HG02870 (cell line): ENCODE measurements around the gene PRRG2.

Experiments
- ATAC-seq: cut with Tn5 transposase; IDR thresholded peaks from one replicate; pipeline ENCODE4 v1.9.1; 2021; ENCODE audit warnings: mild to moderate bottlenecking, moderate library complexity; ENCODE audit not compliant: unreplicated experiment

PRRG2 gene

DNA sequence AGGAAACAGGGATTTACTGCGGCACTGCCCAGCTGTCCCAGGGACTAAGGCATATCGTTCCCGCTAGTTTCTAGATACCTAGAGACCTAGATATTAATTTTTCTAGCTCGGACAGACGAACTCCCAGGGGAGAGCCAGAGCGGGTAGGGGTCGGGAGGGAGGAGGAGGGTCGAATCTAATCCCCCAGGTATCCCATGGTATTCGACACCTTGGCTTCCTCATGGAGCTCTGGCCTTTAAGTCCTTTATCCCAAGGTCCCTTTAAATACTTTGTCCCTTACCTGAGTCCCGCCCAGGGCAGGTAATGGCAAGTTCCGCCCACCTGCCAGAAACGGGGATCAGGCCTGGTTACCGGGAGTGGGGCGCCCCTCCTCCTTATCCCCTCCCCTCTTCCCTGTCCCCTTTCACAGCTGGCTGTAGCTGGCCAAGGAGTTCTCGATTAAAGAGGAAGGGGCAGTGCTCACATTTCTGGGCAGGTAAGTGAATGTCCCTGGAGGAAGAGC, at the start of gene PRRG2:
PRRG2 (plus strand) TSS at position 310 of the 502 bp plus-strand sequence. CDS start 1,904 bp downstream, outside the sequence.
- no peak for ATAC-seq

DNA sequence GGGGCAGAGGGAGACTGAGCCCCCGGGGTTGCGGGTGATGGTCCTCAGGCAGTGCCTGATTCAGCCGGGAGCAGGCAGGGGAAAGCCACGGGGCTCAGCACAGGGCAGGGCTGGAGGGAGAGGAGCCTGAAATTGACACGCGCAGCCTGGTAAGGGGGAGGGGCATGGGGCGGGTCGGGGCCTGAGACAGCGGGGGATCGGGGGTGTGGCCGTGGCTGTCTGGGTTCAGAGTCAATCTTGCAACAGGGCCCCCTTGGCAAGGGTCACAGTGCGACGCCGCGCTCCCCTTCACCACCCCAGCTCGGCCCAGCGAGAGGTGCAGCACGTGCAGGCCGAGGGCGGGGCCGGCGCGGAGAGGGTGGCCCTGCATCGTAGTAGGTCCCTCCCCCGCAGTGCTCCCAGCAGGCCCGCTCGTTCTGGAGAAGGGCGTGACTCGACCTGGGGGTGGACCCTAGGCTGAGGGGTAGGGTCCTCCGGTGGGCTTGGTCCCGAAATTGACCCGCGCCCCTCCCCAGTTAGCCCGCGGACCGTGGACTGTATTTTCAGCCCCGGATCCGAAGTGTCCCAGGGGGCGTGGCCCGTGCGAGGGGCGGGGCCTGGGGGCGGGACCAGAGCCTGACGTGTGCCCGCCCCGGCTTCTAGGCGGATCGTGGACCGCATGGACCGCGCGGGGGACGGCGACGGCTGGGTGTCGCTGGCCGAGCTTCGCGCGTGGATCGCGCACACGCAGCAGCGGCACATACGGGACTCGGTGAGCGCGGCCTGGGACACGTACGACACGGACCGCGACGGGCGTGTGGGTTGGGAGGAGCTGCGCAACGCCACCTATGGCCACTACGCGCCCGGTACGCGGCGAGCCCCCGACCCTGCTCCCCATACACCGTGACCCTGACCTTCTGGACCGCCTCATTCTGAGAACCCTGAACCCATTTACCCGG, 47.3 kb upstream of the PRRG2 start:
- no peak for ATAC-seq

DNA sequence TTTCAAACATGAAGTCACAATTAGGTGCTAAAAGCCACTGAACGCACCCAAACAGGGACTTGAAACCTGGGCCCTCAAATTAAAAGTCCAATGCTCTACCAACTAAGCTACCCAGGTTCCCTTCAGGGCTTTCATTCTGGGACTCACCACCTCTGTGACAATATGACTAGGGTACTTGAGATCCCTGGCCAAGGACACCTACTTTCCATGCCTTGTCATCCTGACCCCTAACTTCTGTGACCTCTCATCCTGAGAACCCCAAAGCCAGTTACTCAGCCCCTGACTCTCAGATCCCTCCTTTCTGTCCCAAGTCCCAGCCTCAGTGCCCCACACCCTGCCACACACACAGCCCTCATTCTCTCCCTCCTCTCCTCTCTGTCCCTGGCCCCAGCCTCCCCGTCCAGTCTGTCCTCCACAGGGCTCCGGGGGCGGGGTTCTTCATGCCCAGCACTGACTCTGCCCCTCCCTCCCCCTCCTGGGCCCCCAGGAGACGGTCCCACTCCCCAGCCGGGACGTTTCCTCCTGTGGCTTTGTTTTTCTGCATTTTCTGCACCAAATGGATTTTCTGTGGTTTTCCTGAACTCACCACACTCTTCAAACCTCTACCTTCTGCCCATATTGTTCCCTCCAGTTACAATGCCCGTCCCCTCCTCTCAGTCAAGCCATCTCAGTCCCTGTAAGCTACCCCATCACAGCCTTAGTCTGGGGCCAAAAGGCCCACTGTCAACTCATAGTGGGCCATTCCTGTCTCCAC, 46.3 kb upstream of the PRRG2 start:
- no peak for ATAC-seq

DNA sequence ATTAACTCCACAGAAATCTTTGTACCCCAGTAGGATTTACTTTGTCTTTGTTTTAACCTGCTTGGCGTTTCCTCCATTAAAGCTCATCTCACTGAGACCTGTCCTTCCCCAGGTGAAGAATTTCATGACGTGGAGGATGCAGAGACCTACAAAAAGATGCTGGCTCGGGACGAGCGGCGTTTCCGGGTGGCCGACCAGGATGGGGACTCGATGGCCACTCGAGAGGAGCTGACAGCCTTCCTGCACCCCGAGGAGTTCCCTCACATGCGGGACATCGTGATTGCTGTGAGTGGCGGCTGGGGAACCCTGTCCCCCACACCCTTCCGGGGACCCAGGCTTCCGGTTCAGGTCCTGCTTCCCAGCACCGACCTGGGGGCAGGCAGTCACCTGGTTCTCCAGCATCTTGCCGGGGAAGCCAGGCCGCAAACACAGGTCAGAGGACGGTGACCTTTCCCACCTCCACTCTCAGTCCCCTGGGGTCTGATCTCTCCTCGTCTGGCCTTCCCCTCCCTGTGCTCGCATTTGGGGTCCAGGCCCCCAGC, 44.1 kb upstream of the PRRG2 start:
- ATAC-seq = no peak

DNA sequence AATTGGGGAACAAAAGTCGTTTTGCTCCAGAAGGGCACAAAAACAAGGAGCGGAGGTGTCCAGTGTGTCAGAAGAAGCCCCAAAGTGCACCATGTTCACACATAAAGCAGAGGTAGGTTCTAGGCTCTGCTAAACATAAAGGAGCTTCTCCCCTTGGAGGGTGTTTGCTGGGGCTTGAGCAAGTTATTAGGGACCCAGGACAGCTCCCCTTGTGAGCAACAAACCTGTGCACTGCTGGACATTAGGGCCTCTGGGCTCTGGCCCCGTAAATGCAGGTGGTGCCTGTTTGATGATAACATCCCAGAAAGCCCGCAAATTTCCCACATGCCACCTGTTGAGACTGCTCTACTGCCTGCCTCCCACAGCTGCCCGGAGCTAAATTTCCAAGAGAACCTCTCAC, 42.5 kb upstream of the PRRG2 start:
- no peak for ATAC-seq

DNA sequence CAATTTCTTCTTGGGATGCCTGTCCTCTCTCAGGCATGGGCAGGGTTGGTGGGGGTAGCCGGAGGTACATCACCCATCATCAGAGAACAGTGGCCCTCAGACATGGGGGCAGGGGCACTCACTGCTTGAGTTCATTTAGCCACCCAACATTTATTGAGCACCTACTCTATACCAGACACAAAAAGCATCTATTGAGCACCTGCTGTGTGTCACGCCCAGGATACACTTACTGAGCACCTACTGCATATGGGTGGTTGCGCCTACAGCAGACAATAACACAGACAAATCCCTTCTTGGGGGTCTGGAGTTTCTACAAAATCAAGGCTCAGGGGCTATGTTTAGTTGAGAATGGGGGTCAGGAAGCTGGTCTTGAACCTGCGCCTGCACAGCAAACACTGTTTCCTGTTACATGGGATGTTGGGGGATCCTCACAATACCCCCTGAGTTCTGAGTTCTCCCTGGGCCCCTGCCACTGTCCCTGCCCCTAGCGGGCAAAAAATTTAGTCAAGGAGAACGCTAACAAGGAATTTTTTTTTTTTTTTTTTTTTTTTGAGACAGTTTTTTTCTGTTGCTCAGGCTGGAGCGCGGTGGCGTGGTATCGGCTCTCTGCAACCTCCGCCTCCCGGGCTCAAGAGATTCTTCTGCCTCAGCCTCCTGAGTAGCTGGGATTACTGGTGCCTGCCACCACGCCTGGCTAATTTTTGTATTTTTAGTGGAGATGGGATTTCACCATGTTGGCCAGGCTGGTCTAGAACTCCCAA, 41.7 kb upstream of the PRRG2 start:
- no peak for ATAC-seq

DNA sequence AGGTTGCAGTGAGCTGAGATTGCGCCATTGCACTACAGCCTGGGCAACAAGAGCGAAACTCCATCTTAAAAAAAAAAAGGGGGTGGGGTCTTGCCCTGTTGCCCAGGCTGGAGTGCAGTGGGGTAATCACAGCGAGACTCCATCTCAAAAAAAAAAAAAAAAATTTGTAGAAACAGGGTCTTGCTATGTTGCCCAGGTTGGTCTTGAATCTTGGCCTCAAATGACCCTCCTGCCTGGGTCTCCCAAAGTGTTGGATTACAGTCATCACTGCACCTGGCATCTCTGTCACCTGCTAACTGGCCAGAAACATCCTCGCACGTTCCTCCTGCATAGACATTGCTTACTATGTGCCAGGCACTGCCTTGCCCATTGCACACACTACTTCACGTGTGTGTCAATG, 39.2 kb upstream of the PRRG2 start:
- no peak for ATAC-seq

DNA sequence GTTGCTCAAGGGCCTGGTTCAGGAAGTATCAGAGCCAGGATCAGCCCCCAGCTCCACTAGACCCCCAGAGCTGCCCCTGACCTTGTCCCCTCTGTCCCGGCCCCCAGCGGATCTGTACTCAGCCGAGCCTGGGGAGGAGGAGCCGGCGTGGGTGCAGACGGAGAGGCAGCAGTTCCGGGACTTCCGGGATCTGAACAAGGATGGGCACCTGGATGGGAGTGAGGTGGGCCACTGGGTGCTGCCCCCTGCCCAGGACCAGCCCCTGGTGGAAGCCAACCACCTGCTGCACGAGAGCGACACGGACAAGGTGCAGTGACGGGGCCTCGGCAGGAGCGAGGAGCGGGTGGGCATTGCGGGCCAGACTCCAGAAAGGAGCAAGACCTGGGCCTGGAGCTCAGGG, 38.7 kb upstream of the PRRG2 start:
- ATAC-seq = no peak

DNA sequence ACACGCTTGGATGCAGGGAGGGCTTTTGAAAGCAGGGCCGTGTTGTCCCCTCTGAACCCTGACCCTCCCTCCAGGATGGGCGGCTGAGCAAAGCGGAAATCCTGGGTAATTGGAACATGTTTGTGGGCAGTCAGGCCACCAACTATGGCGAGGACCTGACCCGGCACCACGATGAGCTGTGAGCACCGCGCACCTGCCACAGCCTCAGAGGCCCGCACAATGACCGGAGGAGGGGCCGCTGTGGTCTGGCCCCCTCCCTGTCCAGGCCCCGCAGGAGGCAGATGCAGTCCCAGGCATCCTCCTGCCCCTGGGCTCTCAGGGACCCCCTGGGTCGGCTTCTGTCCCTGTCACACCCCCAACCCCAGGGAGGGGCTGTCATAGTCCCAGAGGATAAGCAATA, 38.1 kb upstream of the PRRG2 start:
- ATAC-seq = no peak

DNA sequence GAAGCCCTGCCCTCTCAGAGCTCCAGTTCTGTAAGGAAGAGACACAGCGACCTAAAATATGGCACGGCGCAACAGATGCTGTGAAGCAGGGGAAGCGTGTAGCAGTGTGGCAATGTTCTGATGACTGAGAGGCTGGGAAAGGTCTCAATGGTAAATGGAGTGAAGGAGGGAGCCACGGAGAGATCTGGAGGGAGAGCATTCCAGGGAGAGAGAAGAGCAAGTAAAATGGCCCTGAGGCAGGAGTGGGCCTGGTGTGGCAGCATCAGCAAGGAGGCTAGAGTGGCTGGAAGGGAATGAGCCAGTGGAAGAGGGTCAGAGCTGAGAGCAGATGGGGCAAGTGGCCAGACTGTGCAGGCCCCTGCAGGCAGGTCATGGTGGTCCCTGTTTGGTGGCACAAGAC, 37.0 kb upstream of the PRRG2 start:
- no peak for ATAC-seq

DNA sequence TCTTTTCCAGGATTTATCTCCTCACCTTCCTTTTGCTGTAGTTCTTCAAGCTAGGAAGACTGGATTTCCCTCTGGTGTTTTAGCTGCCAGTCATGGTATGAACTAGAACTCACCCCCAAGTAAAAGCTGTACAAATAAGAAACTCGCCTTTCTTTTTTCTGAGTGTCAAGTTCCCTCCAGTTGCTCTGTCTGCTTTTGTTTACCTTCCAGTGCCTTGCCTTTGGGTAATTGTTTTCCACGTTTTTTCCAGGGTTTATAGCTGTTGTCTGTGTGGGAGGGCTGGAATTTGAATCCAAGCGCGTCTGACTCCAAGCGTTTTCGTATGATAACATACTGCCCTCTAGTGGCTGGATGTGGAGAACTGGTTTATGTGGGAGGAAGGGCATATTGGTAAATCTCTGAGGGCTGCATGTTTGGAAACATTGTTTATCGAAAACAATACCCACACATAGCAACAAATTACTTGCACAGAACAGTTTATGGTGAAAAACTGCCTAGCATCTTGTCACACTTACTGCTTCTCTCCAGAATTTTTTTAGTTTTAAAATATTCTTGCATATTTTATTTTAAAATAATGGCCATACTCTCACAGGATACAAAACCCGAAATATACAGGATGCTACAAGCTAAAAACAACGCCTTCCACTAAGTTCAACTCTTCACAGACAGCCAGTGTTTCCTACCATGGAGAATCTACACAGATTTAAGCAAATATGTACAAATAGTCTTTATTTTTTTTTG, 34.1 kb upstream of the PRRG2 start:
- ATAC-seq = no peak

DNA sequence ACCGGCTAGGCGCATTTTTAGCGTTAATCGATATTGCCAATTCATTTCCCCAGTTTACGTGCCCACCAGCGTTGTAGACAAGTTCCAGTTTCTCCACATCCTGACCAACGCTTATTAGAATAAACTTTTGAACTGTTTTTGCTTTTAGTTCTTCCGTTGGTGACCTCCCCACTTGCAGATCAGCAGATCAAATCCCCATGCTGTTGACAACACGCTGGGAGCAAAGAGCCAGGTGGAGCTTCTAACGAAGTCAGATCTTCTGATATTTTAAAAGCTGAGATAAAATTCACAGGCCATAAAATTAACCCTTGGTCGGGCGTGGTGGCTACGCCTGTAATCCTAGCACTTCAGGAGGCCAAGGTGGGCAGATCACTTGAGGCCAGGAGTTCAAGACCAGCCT, 32.1 kb upstream of the PRRG2 start:
- ATAC-seq = no peak

DNA sequence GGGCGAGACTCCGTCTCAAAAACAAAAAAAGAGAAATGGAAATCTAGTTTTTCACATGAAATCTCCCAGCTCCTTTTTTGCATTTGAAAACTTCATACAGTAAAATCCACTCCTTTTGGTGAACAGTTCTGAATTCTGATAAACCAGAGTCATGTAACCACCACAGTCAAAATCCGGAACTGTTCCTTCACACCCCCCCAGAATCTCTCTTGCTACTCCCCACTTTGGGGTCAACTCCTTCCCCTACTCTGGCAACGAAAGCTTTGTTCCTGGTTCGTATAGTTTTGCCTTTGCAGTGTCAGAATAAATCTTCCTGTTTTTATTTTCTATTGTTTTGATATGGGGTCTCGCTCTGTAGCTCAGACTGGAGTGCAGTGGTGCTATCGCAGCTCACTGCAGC, 29.6 kb upstream of the PRRG2 start:
- ATAC-seq = no peak

DNA sequence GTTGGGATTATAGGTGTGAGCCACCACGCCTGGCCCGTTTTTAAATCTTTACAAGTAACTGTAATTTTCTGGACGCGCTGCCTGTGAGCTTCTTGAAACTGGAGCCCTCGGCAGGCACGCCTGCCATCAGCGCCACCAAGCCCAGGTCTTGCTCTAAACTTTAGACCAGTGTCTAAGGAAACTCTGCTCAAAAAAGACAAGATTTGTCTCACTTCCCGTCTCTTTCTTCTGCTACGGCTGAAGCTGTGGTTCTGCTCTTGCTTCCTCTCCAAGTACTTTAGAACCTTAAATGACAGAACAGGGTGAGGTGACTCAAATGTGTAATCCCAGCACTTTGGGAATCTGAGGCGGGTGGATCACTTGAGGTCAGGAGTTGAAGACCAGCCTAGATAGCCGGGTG, 28.4 kb upstream of the PRRG2 start:
- no peak for ATAC-seq

DNA sequence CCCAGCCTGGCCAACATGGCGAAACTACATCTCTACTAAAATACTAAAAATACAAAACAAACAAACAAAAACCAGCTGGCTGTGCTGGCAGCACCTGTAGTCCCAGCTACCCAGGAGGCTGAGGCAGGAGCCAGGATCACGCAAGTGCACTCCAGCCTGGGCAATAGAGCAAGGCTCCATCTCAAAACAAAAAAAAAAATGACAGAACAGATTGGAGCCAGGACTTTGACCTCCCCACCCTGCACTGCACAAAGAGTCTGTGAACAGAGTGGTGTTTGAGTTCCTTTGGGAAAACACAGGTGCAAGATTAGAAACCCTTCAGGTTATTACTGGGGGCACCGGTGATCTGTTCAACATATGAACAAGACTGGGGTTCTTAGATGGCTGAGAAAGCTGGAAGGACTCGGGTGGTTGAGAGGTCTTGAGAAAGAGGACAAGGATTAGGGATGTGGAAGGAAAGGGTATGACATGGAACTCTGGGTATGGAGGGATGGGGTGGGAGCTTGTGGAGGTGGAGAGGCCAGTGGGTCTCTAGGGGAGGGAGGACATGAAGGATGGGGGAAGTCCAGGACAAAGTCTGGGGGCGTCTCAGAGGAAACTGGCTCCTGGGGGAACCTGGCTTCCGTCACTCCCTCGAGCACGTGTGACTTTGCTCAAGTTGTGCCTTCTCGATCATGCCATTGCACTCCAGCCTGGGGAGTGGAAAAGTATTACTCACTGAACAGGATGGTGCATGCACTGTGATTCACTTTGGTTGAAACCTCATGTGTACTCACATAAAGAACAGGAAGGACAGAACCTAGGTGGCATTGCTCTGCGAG, 27.5 kb upstream of the PRRG2 start:
- ATAC-seq = no peak

DNA sequence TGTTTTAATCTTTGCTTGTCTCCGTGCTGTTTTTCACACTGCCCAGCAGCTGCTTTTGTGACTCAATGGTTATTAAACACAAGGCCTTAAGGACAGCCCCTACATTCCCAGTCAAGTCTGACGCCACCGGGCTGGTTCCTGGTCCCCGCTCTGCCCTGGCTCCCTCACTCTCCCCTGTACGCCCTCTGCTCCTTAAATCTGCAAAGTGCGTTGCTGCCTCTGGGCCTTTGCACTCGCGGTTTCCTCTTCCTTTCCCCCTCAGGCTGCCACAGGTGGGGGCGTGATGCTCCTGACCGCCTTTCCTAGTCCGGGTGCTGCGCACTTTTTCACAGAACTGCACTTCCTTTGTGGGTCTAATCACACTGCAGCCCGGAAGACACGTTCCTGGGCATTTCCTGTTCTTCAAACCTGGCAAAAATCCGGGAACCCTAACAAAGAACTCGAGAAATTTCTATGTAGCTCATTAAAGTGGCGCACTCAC, 26.4 kb upstream of the PRRG2 start:
- ATAC-seq = no peak

DNA sequence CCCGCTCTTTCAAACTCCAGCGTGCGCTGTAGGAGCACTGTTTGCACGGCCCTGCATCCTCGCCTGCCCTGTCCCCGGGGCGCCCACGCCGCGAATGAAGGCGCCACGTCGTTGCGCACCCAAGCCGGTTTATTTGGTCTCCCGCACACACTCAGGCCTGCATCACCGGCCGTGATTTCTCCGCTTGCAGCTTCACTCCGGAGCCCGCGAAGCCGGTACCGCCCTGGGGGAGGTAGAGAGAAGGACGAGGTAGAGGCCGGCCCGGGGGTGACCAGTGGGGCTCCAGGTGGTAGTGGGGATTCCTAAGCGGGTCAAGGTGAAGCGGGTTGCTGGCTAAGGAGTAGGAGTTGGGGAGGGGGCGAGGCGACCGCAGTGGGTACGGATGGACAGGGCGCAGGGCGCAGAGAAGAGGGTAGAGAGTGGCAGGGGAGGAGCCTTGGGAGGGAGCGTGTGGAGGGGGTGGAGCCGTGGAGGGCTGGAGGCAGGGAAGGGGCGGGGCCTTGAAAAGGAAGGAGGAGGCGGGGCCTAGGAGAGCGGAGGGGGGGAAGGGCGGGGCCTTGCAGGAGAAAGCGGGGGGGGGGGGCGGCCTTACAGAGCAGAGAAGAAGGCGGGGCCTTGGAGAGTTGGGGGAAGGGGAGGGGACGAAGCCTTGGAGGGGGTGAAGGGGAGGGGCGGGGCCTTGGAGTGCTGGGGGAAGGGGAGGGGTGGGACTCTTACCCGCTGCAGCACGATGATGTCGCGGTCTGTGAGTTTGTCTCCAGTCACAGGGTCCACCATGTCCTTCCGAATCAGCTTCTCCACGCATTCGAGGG, 25.3 kb upstream of the PRRG2 start:
- ATAC-seq = no peak
